Sciatic nerve (tissue), 2 donors: Measurements from ENCODE around the gene GLT6D1. TPM values are rescaled to one million over a fixed set of nuclear protein-coding genes. Genes with fewer than 3 reads are reported as not detected.
A peak's percentile ranks its signal among the peaks of the same experiment; 100 is the strongest.

Source experiments
- ATAC-seq: fragments of 200-7000 bp; cut with Tn5 transposase; one replicate; pipeline ENCODE4 v1.9.1; 2020; ENCODE audit warnings: mild to moderate bottlenecking, moderate library complexity
- DNase-seq: peaks from one replicate; pipeline ENCODE4 v3.0.0-alpha.2; 2020; ENCODE audit warnings: low spot score
- intact Hi-C: fragments of 100-400 bp; cut with DNase I; formaldehyde crosslinking; loops from one replicate; pipeline ENCODE4 v1.14.2; 2022
- total RNA-seq: library from RNA; stranded (reverse); fragmentation: NEBNext Ultra II Directional; extraction: Animal tissue kit (Norgen Biotek cat#: 25700); gene quantifications from one replicate; pipeline ENCODE4 v1.2.1, GENCODE V29; 2021
- donor health status: DM: no; HTN: no; CAD: no.
- donor health status: DM: no; HTN: no; CAD: no.

Gene GLT6D1
- total RNA-seq, 1 donor from 2014 or later: not detected

DNA sequence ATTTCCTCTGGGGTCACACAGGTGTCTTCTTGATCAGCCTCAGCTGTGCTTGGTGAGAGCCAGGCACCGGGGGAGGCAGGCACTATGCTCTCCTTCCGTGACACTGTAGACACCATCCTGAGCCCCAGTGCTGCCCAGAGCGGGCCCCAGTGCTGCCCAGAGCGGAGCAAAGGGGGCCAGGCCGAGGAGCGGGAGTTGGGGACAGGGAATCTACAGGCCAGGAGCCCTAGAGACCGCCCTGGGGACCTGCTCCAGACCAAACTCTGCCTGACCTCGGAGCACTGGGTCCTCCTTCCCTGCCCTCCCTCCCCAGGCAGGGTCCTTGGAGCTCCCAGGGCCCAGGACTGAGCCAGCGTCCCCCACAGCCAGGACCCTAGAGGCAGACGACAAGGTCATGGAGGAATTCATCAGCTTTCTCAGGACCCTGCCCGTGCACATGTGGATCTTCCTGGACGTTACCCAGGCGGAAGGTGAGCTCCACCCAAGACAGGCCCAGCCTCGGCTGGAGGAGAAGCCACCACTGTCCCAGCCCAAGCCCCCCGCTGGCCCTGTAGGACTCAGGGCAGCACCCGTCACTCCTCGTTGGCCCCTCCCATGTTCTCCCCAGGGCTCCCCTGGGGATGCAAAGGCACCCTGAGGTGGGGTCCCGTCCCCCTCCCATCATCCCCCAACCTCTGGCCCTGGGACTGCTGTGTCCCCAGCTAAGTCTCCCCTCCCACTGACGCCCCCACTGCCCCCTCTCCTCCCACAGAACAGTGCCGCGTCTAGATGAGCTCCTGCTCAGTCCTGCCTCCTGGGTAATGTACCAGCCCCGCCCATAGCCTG, 47.6 kb downstream of the GLT6D1 start:
- ATAC-seq: no peak

DNA sequence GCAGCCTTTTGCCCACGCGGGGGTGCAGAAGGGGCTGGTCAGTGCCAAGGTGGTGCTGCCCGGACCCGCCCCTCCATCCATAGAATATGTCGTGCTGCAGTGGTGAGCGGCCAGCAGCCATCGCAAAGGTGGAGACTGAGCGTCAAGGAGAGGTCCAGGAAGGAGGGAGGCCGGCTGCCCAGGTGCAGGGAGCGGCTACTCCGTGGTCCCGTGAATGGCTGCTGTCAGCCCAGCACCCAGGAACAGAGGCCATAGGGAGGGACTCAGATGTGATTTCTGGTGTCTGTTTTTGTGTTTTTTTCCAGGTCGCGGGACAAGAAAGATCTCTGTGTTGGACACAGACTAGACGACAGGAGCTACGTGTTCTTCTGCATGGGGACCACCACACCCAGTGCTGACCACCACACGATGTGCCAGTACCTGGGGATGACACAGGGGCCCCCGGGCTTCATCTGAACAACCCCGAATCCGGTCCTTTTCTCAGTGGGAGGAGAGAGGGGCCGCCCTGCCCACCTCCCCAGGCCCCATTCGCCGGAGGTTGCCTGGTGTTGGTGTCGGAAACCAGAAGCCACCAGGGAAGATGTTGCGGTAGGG, 48.8 kb downstream of the GLT6D1 start:
- peak; percentile 43 for DNase-seq
- no peak for ATAC-seq
- intact Hi-C loops: no loop called here

More for the DNA sequence above, 47.6 kb downstream of the GLT6D1 start:
- peak; percentile 52 for DNase-seq
- intact Hi-C loops: no loop called here

DNA sequence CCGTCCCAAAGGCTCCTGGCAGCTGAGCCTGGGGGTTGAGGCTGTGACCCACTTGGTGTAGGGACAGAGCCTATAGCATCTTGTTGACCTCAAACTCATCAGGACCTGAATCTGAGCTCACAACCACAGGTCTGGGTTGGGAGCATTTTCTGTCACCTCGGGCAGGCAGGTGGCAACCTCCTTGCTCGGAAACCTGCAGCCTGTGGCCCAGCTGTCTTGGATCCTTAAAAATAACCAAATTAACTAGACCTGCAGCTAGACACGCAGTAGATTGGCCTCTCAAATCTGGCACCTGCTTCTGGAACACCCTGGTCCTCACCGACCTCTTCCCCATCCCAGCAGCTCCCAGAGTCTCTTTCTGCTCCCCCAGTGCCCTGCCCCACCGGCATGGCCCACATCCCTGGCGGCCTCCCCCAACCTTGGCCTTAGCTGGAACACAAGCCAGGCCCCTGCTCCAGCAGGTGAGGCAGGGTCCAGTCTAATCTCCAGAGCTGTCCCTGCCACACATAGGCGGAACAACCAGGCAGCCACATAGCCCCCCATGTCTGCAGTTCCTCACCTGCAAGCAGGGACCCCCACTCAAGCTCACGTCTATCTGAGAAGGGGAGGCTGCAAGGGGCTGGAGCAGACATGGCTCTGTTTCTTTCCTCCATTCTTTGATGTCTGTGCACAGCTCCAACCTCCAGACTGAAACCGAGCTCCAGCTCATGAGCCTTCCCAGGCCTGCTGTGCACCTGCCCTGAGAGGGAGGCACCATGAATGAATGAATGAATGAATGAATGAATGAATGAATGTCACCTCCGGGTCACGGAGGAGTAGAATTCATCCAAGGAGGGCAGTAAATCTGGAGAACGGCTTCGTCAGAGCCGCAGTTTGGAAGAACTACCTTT, 49.5 kb downstream of the GLT6D1 start:
- intact Hi-C loops: no loop called here
- no peak for ATAC-seq
- DNase-seq: no peak

DNA sequence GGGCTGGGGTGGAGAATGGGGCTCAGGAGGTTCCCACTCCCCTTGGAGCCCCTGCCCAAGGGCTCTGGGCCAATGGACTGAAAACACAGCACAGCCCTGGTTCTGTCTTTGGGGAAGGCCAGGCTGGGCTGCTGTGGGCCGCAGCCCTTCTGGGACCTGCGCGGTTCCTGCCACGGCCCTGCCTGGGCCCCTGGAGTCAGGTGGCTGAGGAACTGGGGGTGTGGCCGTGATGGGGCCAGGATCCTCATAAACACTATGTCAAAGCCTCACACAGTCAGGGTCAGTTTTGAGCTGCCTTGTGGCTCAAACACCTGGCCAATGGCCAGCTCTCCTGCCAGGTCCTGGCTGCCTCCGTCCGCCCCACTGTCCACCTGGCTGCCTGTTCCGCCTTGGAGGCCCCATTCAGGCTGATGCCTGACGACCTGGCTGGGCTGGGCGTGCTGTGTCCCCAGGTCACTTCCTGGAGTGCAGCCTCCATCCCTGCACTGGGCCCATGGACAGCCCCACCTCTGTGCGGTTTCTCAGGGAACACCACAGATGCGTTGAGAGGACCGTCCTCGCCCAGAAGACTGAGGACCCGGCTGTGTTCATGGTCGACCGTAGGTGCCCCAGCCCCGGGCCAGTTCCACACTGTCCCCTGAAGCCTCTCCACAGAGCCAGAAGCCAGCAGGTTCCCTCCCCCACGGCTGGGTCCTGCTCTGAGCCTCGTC, 50.3 kb downstream of the GLT6D1 start:
- no peak for ATAC-seq
- peak; percentile 44 for DNase-seq
- intact Hi-C loops: no loop called here

DNA sequence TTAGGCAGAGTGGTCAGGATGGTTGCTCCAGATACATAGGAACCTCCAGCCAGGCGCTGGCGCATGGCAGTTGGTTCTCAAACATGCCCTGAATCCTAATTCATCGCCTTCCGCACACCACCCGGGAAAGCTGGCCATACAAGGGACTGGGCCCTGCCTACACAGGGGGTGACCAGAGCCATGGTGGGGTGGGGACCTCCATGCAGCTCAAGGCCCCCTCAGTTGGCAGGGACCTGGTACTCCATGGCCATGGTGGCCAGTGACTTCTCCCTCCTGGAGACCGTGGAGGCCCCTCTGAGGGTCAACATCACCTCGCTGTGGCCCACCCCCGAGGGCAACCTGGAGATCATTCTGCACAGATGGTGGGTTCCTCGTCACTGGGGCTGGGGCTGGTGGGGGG, 51.0 kb downstream of the GLT6D1 start:
- DNase-seq: peak; percentile 43
- intact Hi-C loops: no loop called here
- no peak for ATAC-seq

DNA sequence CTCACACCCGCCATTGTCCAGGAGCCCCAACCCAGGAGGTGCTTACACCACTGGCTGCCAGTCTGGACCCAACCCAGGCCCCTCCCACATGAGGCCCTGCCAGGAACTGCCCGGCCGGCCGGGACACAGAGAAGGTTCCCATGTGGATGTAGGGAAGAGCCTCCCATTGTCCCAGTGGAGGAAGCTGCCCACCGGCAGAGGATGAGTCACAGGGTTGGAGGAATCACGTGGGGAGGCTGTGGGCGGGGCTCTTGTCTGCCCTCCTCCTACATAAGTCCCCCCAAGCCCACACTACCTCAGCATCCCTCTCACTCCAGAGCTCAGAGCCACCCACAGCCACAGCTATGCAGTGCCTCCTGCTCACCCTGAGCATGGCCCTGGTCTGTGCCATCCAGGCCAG, 51.7 kb downstream of the GLT6D1 start:
- intact Hi-C loops: no loop called here
- no peak for DNase-seq
- no peak for ATAC-seq

DNA sequence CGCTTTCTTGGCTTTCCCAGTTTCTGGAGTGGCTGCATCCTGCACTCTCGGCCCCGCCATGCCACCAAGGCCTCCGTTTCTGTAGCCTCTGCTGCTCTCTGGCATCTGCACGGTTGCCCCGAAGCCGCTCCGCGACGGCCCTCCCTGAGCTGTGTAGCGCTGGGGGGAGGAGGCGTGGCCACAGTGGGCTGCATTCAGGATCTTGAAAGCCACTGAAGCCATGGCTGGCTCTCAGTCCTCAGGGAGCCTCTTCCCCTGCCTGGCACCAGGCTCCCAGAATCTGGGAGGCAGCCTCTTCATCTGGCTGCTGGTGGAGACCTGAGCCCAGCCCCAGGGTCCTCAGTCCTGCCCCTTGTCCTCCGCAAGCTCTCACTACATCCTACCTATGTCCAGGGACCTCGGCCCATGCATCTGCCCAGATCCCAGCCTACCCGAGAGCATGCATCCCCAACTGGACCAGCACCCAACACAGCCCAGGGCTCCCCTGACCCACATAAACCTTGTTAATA, 52.7 kb downstream of the GLT6D1 start:
- intact Hi-C loops: no loop called here
- DNase-seq: no peak
- no peak for ATAC-seq

DNA sequence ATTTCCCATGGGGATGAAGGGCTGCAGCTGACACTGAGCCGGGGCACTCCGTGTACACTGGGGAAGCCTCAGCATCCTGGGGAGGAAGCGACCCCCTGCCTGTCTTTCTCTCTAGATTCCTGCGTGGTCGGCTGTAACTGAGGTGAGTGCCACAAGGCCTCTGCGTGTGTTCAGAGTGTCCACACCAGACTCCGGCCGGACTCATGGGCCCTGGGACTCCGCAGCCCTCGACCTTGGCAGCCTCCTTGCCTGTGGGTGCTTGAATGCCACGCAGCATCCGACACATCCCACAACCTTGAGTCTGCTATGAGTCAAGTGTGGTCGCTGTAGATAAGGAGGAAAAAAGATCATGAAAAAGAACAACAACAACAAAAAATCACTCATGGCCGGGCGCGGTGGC, 54.4 kb downstream of the GLT6D1 start:
- no peak for ATAC-seq
- intact Hi-C loops: no loop called here

DNA sequence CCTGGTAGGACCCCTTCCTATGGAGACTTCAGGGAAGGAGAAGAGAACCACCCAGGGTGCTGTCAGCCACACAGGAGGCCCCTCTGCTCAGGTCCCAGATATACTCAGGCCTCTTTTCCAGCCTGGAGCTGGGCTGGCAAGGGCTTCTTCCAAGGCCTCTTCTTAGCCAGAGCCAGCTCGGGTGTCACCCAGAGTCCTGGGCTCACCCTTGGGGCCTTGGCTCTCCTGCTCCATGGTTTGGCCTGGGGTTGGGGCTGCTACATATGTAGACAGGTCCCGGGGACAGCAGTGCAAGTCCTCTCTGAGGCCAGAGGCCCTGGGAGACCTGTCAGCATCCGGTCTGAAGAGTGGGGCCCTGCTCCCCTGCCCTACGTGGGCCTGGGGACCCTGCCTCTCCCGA, 55.0 kb downstream of the GLT6D1 start:
- intact Hi-C loops: no loop called here
- DNase-seq: no peak
- no peak for ATAC-seq

More for the DNA sequence above, 54.4 kb downstream of the GLT6D1 start:
- no peak for DNase-seq

DNA sequence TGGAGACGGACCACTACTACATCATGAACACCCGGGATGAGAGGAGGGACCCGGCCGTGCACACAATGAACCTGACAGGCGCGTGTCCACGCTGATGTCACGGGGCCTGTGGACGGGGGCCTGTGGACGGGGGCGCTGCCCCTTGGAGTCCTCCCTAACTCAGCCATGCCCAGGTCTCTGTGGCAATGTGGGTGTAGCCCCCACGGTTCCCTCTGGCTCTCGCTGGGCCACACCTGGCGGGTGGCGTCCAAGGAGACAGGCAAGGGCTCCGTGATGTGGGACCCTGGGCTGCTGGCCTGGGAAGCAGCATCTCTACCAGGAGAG, 55.7 kb downstream of the GLT6D1 start:
- DNase-seq: no peak

DNA sequence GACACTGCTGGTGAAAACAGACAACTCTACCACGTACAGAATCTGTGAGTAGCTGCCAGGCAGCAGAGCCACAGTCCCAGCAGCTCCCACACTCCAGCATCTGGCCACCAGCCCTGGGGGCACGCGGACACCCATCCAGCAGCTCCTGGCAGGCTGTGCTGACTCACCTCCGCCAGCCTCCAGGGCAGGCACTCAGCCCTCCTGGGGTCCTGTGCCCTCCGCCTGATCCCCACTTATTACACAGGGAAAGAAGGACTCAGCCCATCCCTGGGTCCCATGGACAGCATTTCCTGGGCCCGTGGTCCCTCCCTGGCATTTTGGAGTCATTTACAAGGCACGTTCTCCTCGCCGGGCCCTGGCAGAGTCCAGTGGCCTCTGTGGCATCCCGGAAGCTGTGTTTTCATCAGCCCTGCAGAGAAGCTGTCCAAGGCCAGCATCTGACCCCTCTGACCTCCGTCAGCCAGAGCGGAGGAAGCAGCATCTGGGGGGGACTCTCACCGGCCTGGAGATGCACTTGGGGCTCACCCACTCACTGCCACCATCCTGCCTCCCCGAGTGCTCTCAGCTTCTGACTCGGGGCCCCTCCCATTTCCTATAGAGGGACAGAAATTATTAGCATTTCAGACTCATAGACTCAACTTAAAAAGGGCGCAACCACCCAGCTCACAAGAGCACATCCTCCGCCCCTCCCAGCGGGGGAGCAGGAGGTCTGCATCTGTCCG, 56.2 kb downstream of the GLT6D1 start:
- intact Hi-C loops: no loop called here
- DNase-seq: no peak

More for the DNA sequence above, 55.7 kb downstream of the GLT6D1 start:
- intact Hi-C loops: no loop called here
- no peak for ATAC-seq

DNA sequence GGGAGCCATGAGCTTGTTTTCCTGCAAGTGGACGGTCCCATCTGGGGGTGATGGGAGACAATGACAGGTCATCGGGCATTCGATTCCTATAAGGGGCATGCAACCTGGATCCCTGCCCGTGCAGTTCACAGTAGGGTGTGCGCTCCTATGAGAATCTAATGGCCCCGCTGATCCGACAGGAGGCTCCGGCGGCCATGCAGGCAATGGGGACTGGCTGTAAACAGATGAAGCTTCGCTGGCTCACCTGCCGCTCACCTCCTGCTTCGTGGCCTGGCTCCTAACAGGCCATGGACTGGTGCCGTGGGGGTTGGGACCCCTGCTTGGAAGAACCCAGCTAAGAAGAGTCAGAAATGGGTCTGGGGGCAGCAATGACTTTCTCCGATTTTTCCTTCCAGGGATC, 56.8 kb downstream of the GLT6D1 start:
- DNase-seq (no peak), ATAC-seq (no peak)
- intact Hi-C loops: no loop called here

More for the DNA sequence above, 56.2 kb downstream of the GLT6D1 start:
- ATAC-seq: no peak

DNA sequence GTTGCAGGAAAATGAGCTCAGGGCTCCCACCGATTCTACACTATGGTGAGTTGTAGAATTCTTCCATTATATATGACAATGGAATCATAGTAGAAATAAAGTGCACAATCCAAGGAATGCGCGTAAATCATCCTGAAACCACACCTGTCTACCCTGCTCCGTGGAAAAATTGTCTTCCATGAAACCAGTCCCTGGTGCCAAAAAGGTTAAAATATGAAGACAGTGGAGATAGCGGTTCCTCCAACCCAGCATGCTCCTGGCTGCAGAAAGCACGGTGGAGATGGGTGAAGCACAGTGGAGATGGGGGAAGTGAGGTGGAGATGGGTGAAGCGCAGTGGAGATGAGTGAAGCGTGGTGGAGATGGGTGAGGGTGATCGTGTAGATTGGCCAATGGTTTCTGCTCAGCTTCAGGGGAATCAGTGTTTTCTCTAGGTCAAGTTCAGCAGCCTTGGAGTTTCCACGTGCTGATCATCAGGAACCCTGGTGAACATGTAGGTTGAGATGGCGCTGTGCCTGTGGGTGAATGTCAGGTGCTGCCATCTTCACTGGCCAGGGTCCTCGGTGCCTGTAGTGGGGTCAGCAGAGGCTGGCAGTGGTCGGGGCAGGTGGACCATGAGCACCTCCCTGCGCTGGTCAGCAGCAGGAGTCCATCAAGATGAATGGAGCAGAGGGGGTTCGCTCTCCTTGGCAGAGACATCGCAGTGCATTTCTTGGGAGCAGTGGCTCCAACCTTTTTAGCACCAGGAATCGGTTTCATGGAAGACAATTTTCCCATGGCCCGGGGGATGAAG, 57.5 kb downstream of the GLT6D1 start:
- ATAC-seq (no peak), DNase-seq (no peak)
- intact Hi-C loops: no loop called here

DNA sequence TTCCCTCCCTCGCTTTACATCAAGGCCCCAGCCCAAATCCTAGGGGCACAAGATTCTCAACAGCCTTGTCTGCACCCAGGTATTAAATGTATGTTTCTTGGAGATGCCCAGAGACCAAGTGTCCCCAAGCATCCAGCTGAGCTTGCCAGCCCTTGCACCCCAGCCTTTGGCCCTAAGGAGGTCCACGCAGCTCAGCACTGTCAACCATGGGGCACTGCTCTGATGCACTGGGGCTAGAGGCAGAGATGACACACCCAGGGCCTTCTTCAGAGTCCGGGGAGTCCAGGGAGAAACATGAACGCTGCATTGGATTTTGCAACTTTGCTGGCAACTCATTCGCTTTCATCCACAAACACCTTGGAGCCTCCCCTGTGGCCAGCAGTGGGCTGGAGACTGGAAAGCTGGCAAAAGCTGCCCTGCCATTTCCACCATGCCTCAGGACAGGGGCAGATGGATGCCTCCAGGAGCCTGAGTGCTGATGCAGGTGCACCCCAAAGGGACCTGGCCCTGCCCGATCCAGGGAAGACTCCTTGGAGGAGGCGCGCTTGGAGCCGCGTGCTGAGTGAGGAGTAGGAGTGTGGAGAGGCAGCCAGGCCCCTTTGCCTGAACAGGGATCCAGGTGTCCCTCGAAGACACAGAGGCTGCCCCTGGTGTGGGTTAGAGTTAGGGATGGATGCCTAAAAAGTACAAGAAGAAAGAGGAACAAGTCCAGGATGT, 58.5 kb downstream of the GLT6D1 start:
- ATAC-seq (no peak), DNase-seq (no peak)
- intact Hi-C loops: no loop called here

DNA sequence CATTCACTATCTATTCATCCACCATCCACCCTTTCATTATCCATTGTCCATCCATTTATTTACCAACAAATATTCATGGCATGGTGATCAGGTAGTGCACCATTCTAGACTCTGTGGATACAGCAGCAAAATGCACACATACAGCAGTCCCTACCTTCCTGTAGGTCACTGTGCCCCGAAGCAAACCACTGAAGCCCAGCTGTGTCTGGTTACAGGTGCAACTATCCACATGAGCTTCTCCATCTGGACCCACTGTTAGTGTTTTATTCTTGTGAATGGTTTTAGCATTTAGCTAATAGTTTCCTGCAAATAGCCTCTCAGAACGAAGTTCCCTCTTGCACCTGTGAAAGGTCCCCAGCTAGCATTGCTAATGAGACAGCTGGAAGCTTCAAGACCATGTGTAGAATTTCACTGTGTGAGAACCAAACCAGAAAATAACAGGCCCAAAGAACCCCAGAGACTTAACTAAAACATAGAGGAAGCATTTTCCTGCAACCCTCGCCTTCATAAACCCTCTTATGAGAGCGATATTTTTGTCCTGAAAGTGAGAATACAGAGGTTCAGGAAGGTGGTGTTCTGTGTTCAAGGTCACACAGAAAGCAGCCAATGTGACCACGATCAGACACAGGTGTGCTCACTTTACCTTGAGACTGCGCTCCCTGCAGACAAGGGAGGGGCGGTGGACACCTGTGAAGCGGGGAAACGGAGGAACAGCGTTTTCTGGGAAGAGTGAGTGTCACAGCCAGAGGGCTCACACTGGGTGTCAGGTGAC, 59.3 kb downstream of the GLT6D1 start:
- no peak for DNase-seq
- intact Hi-C loops: no loop called here
- no peak for ATAC-seq

DNA sequence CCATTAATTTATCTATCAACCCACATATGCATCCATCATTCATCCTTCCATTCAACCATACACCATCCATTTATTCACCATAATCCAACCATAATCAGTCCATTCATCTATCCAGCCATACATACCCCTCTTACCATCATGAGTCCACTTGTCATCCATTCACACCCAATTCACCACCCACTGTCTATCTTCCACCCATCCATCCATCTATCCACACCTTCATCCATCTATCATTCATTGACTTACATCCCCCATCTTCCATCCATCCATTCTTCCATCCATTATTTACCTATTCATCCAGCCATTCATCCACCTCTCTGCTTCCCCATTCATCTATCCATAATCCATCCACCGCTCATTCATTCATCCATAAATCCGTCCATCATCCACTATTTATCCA, 60.0 kb downstream of the GLT6D1 start:
- intact Hi-C loops: no loop called here
- no peak for ATAC-seq

More for the DNA sequence above, 60.0 kb downstream of the GLT6D1 start:
- DNase-seq: no peak
